Breast epithelium (tissue), 4 donors: ENCODE measurements around the gene ST14. TPM values are rescaled to one million over a fixed set of nuclear protein-coding genes. Genes with fewer than 3 reads are reported as not detected.

Experiments used
- DNase-seq, 2 donors: peaks; one replicate each; pipeline ENCODE4 v3.0.0-alpha.2; 2019; ENCODE audit warnings: low spot score in 2 of 2
- H3K27ac ChIP-seq, 2 donors: fragments of 200-600 bp; sonication (generic) in 1 of 2; one replicate each; pipeline ENCODE4 v1.5.1; 2016 to 2019; ENCODE audit warnings: mild to moderate bottlenecking in 1 of 2
- H3K27me3 ChIP-seq, 2 donors: fragments of 200-600 bp; sonication (generic) in 1 of 2; one replicate each; pipeline versions ENCODE4 v1.5.1 to v1.6.0; 2017 to 2019; ENCODE audit warnings: control low read depth in 1 of 2, mild to moderate bottlenecking in 1 of 2
- H3K36me3 ChIP-seq: fragments of 200-600 bp; one replicate; pipeline ENCODE4 v1.5.1; 2019
- H3K4me1 ChIP-seq, 2 donors: fragments of 200-600 bp; sonication (generic); one replicate each; pipeline ENCODE4 v1.5.1; 2016 to 2019; ENCODE audit warnings: control low read depth in 1 of 2
- H3K4me3 ChIP-seq, 3 donors: fragments of 200-600 bp; sonication (generic); 1 replicate in 2 of 3; 2 replicates in 1 of 3; pipeline ENCODE4 v1.5.1; 2016 to 2019; ENCODE audit warnings: mild to moderate bottlenecking in 3 of 3, moderate library complexity in 2 of 3
- H3K9me3 ChIP-seq, 2 donors: fragments of 200-600 bp; sonication (generic) in 1 of 2; one replicate each; pipeline ENCODE4 v1.5.1; 2016 to 2019; ENCODE audit warnings: control low read depth in 1 of 2
- POLR2A ChIP-seq: fragments of 450-650 bp; IDR thresholded peaks from one replicate; pipeline ENCODE4 v1.6.1; 2016; ENCODE audit warnings: antibody characterized with exemption, mild to moderate bottlenecking, moderate library complexity
- POLR2AphosphoS5 ChIP-seq, 3 donors: sonication (generic); formaldehyde crosslinking; IDR thresholded peaks; one replicate each; pipeline ENCODE4 v1.6.1; 2017; ENCODE audit warnings: antibody characterized with exemption in 3 of 3
- intact Hi-C: fragments of 100-400 bp; cut with DNase I; formaldehyde crosslinking; loops from one replicate; pipeline ENCODE4 v1.15.1; 2023; ENCODE audit warnings: low total_unique reads
- total RNA-seq, 3 donors: library from RNA; depleted of rRNA; stranded (reverse); fragments of >200 nt; gene quantifications; one replicate each; pipeline ENCODE4 v1.1.0, GENCODE V29; 2016
- TF ChIP-seq, protein P1 (sequence below), 3 donors: fragments of 450-650 bp; IDR thresholded peaks; one replicate each; pipeline ENCODE4 v1.5.1; 2016 to 2017; ENCODE audit warnings: antibody characterized with exemption in 3 of 3, mild to moderate bottlenecking in 3 of 3, moderate library complexity in 3 of 3

Gene ST14
- total RNA-seq, 3 donors from 2014 or later, result 9.9 to 89.0 (median 48.5) TPM

DNA sequence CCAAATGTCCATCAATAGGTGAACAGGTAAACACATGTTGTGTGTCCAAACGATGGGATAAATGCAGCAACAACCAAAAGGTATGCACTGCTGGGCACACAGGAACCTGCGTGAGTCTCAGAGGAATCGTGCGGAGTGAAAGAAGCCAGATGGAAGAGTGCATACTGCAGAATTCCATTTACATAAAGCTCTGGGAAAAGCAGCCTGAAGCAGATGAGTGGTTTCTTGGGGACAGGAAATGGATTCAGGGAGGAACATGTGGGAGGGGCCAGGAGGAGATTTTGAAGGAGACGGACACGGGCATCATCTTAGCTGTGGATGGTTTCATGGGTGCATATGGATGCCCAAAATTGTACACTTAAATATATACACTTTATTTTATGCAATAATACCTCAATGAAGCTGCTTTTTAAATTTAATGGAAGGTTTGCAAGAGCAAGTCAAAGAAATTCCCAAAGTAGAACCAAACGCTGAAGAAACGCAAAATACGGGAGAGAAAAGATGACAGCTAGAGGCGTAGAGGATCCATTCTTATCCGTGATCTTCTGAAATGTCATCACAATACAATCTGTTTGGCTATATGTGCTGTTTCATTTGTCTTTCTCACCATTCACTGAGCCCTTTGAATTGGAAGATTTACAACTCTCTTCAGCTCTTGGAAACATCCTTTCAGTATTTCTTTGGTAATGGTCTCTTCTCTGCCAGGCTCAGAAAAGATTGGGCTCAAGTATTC is 24.5 kb downstream of the ST14 start:
- intact Hi-C loops, result no loop called here
- H3K27me3 ChIP-seq, result no peaks in the 10 kb centered on the region

DNA sequence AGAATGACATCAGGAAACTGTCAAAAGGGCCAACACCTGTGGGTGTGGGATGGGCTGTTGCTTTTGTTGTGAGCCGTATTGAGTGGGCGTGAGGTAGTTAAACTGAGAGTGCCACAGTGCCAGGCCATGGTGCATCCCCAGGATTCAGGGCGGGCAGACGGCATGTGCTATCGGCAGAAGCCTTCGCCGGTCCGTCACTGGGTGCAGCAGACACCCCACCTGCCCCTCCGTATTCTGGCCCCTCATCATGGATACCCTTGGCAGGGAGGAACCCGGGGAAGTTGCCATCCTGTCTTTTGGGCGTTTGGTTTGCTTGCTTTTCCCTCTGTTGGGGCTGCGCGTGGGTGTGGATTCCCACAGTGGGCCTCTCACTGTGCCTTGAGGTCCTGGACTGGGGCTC is 27.5 kb downstream of the ST14 start:
- H3K36me3 ChIP-seq, result no peaks in the 10 kb centered on the region
- H3K27me3 ChIP-seq, result no peaks in the 10 kb centered on the region
- no peaks in the 10 kb centered on the region for H3K4me1 ChIP-seq
- TF ChIP-seq POLR2AphosphoS5 (IDR thresholded peaks at IDR 0.05) (no peak), POLR2A (no peak)
- TF ChIP-seq, protein P1, sequence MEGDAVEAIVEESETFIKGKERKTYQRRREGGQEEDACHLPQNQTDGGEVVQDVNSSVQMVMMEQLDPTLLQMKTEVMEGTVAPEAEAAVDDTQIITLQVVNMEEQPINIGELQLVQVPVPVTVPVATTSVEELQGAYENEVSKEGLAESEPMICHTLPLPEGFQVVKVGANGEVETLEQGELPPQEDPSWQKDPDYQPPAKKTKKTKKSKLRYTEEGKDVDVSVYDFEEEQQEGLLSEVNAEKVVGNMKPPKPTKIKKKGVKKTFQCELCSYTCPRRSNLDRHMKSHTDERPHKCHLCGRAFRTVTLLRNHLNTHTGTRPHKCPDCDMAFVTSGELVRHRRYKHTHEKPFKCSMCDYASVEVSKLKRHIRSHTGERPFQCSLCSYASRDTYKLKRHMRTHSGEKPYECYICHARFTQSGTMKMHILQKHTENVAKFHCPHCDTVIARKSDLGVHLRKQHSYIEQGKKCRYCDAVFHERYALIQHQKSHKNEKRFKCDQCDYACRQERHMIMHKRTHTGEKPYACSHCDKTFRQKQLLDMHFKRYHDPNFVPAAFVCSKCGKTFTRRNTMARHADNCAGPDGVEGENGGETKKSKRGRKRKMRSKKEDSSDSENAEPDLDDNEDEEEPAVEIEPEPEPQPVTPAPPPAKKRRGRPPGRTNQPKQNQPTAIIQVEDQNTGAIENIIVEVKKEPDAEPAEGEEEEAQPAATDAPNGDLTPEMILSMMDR (IDR thresholded peaks at IDR 0.05), result no peak
- intact Hi-C loops, result no loop called here
- no peaks in the 10 kb centered on the region for H3K9me3 ChIP-seq
- H3K27ac ChIP-seq, result no peak overlapping the region
- no peak overlapping the region for H3K4me3 ChIP-seq
- DNase-seq, result no peak

More for the DNA sequence above, 24.5 kb downstream of the ST14 start:
- no peak for DNase-seq
- no peak overlapping the region for H3K4me3 ChIP-seq
- H3K27ac ChIP-seq, result no peak overlapping the region
- TF ChIP-seq POLR2AphosphoS5 (IDR thresholded peaks at IDR 0.05) (no peak), POLR2A (no peak)
- TF ChIP-seq, protein P1 (IDR thresholded peaks at IDR 0.05), result no peak
- H3K9me3 ChIP-seq, result no peaks in the 10 kb centered on the region
- peaks cover 0 to 8% of the 10 kb centered on the region in 2 donors for H3K4me1 ChIP-seq
- H3K36me3 ChIP-seq, result no peaks in the 10 kb centered on the region

DNA sequence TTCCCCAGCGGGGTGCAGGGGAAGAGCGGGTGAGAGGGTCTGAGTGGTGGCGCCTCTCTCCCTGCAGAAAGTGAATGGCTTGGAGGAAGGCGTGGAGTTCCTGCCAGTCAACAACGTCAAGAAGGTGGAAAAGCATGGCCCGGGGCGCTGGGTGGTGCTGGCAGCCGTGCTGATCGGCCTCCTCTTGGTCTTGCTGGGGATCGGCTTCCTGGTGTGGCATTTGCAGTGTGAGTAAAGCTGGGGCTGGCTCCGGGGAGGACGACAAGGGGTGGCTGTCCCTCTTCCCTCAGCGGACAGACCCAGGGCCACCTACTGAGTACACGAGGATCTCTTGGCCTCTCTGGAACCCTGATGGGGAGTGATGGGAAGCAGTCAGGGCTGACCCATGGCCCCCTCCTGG is 28.5 kb downstream of the ST14 start:
- DNase-seq, result no peak

DNA sequence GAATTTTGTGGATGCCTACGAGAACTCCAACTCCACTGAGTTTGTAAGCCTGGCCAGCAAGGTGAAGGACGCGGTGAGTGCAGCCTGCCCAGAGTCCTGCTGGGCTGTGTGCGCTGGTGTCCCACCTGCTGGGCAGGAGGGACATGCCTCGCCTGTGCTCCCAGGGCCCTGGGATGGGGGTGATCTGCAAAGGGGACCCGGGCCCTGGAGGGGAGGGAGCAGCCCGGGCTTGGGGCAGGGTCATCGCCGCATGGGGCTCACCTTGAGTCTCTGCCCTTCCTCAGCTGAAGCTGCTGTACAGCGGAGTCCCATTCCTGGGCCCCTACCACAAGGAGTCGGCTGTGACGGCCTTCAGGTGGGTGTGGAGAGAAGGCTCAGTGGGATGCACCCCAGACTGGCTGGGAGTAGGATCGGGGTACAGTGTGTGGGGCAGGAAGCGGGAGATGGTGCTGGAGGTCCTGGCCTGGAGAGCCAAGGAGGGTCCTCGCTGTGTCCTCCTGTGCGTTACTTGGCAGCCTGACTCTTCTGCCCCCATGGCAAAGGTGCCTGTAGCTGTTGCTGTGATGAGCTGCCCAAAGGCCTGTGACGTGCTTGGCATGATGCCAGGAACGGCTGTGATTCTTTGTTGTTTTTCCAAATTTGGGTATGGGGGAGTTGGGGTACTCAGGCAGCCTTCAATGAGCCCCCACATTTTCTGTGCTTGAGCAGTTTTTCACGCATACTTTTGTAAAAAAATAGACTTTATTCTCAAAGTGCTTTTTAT is 29.2 kb downstream of the ST14 start:
- no peak overlapping the region for H3K4me3 ChIP-seq
- H3K27ac ChIP-seq, result no peak overlapping the region
- TF ChIP-seq POLR2AphosphoS5 (IDR thresholded peaks at IDR 0.05) (no peak), POLR2A (no peak)
- TF ChIP-seq, protein P1 (IDR thresholded peaks at IDR 0.05), result no peak
- H3K4me1 ChIP-seq, result no peaks in the 10 kb centered on the region
- no peaks in the 10 kb centered on the region for H3K36me3 ChIP-seq
- no peaks in the 10 kb centered on the region for H3K27me3 ChIP-seq
- DNase-seq, result no peak
- H3K9me3 ChIP-seq, result no peaks in the 10 kb centered on the region
- intact Hi-C loops, result no loop called here

More for the DNA sequence above, 28.5 kb downstream of the ST14 start:
- H3K36me3 ChIP-seq, result no peaks in the 10 kb centered on the region
- H3K9me3 ChIP-seq, result no peaks in the 10 kb centered on the region
- intact Hi-C loops, result no loop called here
- H3K4me3 ChIP-seq, result no peak overlapping the region
- no peaks in the 10 kb centered on the region for H3K4me1 ChIP-seq
- H3K27ac ChIP-seq, result no peak overlapping the region
- H3K27me3 ChIP-seq, result no peaks in the 10 kb centered on the region
- TF ChIP-seq, protein P1 (IDR thresholded peaks at IDR 0.05), result no peak
- no peak for TF ChIP-seq POLR2AphosphoS5 (IDR thresholded peaks at IDR 0.05)
